Measurements from ENCODE around the gene EML1.
A peak's percentile ranks its signal among the peaks of the same experiment; 100 is the strongest.

Gene EML1

GRCh38 chr14:99971941-99972747, 178.9 kb downstream of the EML1 start:
- DNase-seq: peak; percentile 21

GRCh38 chr14:99972748-99973466, 179.7 kb downstream of the EML1 start:
- DNase-seq: no peak

DNA sequence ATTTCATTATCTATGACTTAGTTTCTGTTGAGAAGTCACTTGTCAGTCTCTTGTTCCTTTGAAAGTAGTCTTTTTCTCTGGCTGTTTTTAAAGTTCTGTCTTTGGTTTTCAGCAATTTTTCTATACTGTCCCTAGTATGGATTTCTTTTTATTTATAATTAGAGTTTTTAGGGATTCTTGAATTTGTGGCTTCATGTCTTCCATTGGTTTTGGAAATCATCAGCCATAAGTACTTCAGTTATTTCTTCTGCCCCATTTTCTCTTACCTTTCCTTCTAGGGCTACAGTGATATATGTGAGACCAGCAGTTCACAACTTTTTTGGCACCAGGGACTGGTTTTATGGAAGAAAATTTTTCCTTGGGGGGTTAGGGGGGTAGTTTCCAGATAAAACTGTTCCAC, 182.0 kb downstream of the EML1 start:
- DNase-seq: no peak

DNA sequence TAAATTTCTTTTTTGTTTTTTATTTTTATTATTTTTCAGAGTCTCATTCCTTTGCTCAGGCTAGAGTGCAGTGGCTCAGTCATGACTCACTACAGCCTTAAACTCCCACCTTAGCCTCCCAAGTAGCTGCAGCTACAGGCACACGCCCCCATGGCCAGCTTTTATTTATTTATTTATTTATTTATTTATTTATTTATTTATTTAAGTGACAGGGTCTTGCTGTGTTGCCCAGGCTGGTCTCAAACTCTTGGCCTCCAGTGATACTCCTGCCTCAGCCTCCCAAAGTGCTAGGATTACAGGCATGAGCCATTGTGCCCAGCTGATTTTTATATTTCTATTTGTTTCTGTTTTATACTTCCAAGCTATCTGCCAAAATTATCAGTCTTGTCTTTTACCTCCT, 182.8 kb downstream of the EML1 start:
- DNase-seq: no peak

- DNase-seq: no peak
Measured at GRCh38 chr14:99976681-99977080, 183.5 kb downstream of the EML1 start.

- DNase-seq: no peak
Measured at GRCh38 chr14:99980299-99980698, 187.1 kb downstream of the EML1 start.

DNA sequence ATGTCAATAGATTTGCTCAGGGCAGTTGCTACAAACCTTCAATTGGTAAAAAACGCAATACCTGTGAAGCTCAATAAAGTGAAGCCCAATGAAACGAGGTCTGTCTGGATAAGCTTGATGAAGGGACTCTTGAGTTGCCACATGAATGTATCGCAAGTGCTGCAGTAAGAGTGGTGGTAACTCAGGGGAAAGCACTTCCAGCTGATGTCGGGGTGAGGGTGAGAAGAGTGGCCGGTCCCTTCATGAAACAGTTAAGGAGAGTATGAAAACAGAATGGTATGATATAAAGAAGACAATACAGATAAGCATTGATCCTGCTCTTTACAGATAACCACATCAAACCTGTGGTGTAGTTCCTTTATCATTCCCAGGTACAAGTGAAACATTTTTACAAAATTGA, 188.6 kb downstream of the EML1 start:
- DNase-seq: no peak

DNA sequence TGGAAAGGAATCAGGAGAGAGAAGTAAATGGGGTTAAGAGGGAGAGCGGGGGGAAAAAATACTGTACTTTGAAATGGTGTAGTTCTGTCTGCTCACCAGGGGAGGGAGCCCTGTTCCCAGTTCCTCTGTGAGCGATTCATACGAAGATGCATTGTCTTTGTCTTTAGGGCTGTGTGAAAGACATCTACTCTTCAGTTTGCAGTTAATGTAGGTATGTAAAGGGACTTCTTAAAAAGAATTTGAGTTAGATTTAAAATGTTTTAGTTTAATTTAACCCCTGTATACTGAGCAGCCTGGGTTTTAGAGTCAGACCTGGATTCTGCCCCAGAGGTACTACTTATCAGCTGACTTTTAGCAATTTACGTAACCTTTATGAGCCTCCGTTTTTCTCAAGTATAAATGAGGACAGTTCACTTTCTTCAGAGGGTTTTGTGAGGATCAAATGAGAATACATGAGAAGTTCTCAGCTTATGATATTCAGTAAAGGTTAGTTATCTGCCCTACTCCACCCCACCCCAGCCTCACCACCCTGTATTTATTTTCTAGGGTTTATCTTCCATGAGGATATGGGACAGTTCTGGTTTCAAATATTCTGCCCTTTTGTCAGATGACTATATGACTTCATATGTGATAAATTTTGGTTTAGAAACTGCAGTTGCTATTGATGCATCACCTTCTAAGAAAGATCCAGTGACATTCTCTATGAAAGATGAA, 189.5 kb downstream of the EML1 start:
- DNase-seq: peak; percentile 47

- DNase-seq: no peak
Measured at GRCh38 chr14:99983251-99984015, 190.2 kb downstream of the EML1 start.

- no peak for DNase-seq
Measured at GRCh38 chr14:99984036-99984435, 190.8 kb downstream of the EML1 start.

DNA sequence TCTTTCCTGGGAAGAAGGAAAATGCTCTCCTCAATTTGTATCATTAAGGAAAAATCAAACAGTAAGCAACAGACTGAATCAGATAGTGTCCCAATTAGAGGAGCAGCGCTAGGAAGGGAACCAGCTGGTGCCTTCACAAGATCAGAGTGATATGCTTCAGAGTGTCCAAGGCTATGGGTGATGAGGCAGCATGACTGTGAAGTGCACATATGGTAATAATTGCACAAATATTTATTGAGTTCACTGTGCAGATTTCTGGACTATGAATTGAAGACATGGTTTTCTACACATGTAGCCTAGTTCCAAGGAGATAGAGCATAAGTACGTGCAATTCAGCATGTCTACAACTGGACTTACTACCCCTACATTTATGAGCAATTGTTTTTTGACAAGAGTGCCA, 193.2 kb downstream of the EML1 start:
- DNase-seq: no peak

- DNase-seq: no peak
Measured at GRCh38 chr14:99989032-99989431, 195.8 kb downstream of the EML1 start.

DNA sequence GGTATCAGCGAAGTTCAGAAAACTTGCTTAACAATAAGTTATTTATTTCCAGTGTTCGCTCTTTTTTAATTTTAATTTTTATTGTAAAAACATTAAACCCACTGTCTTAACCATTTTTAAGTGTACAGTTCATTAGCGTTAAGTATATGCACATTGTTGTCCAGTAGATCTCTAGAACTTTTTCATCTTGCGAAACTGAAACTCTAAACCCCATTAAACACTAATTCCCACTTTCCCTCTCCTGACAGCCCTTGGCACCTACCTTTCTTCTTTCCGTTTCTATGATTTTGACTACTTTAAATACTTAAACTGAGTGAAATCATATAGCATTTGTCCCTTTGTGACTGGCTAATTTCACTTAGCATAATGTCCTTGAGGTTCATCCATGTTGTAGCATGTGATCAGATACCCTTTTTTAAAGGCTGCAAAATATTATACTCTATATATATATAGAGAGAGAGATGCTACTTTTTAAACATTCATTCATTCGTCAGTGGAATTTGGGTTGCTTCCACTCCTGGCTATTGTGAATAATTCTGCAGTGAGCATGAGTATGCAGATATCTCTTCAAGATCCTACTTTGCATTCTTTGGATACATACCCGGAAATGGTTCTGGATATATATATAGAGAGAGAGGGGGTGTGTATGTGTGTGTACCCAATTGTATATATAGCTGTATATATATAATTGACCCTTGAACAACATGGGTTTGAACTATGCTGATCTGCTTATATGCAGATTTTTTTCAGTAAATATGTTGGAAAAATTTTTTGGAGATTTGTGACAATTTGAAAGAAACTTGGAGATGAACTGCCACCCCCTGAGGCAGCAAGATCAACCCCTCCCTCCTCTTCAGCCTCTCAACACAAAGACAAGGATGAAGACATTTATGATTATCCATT, 197.3 kb downstream of the EML1 start:
- no peak for DNase-seq

DNA sequence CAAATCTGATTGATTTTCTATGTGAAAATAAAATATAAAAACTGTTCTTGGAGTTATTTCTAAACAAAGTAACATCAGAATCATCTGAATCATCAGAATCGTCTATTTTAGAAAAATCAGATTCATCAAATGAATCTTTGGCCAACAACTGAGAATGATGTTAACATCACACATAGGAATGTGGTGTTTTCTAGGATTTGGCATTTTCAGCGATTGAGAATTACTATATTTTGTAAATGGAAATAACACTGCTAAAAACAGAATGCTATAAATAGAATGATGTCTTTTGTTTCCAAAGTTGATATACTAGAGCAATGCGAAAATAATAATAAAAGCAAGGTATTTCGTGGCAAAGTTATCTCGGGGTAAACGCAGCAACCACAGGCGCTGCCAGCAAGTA, 198.1 kb downstream of the EML1 start:
- DNase-seq: no peak
